Trophoblast cell (in vitro differentiated cells and primary cell): ENCODE results near the gene PAQR6.

ENCODE experiments used
- DNase-seq, 2 donors: peaks; one replicate each; pipeline ENCODE4 v3.0.0-alpha.2; 2016
- H2AFZ ChIP-seq: 2 replicates; pipeline ENCODE4 v1.6.1; 2013; ENCODE audit warnings: low read length, moderate library complexity, mild to moderate bottlenecking; ENCODE audit not compliant: insufficient read depth, poor library complexity
- H2AK5ac ChIP-seq: 2 replicates; pipeline ENCODE4 v1.6.1; 2013; ENCODE audit warnings: mild to moderate bottlenecking, low read length
- H2BK120ac ChIP-seq: 2 replicates; pipeline ENCODE4 v1.6.1; 2013; ENCODE audit warnings: low read length, mild to moderate bottlenecking, moderate library complexity; ENCODE audit not compliant: insufficient read depth, poor library complexity
- H2BK12ac ChIP-seq: 2 replicates; pipeline ENCODE4 v1.6.1; 2013; ENCODE audit warnings: mild to moderate bottlenecking, low read length, moderate library complexity
- H2BK5ac ChIP-seq: 2 replicates; pipeline ENCODE4 v1.6.1; 2013; ENCODE audit warnings: low read length, low read depth, moderate library complexity, mild to moderate bottlenecking; ENCODE audit not compliant: poor library complexity
- H3K14ac ChIP-seq: 2 replicates; pipeline ENCODE4 v1.6.1; 2013; ENCODE audit warnings: mild to moderate bottlenecking, low read length
- H3K18ac ChIP-seq: 2 replicates; pipeline ENCODE4 v1.6.1; 2013; ENCODE audit warnings: mild to moderate bottlenecking, low read length
- H3K23ac ChIP-seq: 2 replicates; pipeline ENCODE4 v1.6.1; 2013; ENCODE audit warnings: low read length
- H3K27ac ChIP-seq: 2 replicates; pipeline ENCODE4 v1.5.1; 2013; ENCODE audit warnings: low read depth, mild to moderate bottlenecking, inconsistent platforms, low read length, moderate library complexity
- H3K27me3 ChIP-seq: 2 replicates; pipeline ENCODE4 v1.6.1; 2013; ENCODE audit warnings: inconsistent platforms, mild to moderate bottlenecking, low read length, moderate library complexity; ENCODE audit not compliant: insufficient read depth
- H3K36me3 ChIP-seq, 2 experiments: 1 replicate in 1 of 2; 2 replicates in 1 of 2; pipeline ENCODE4 v1.6.1; 2013; ENCODE audit warnings: low read length in 2 of 2, mild to moderate bottlenecking in 2 of 2, moderate library complexity in 1 of 2; ENCODE audit not compliant: insufficient read depth in 2 of 2, control insufficient read depth in 1 of 2
- H3K4ac ChIP-seq: 2 replicates; pipeline ENCODE4 v1.6.1; 2013; ENCODE audit warnings: low read depth, mild to moderate bottlenecking, low read length, moderate library complexity
- H3K4me1 ChIP-seq, 2 experiments: 1 replicate in 1 of 2; 2 replicates in 1 of 2; pipeline ENCODE4 v1.6.1; 2013; ENCODE audit warnings: low read length in 2 of 2, mild to moderate bottlenecking in 2 of 2, moderate library complexity in 1 of 2; ENCODE audit not compliant: insufficient read depth in 2 of 2, control insufficient read depth in 1 of 2
- H3K4me2 ChIP-seq: 2 replicates; pipeline ENCODE4 v1.6.1; 2013; ENCODE audit warnings: inconsistent platforms, mild to moderate bottlenecking, low read length, moderate library complexity
- H3K4me3 ChIP-seq: 2 replicates; pipeline ENCODE4 v1.5.1; 2013; ENCODE audit warnings: mild to moderate bottlenecking, low read depth, low read length, inconsistent platforms
- H3K79me1 ChIP-seq: one replicate; pipeline ENCODE4 v1.6.1; 2013; ENCODE audit warnings: low read length
- H3K79me2 ChIP-seq: 2 replicates; pipeline ENCODE4 v1.6.1; 2013; ENCODE audit warnings: low read length, mild to moderate bottlenecking; ENCODE audit not compliant: control insufficient read depth, insufficient read depth, poor library complexity
- H3K9ac ChIP-seq: 2 replicates; pipeline ENCODE4 v1.6.1; 2013; ENCODE audit warnings: mild to moderate bottlenecking, low read length
- H3K9me3 ChIP-seq: 2 replicates; pipeline ENCODE4 v1.6.1; 2013; ENCODE audit warnings: low read depth, mild to moderate bottlenecking, control low read depth, inconsistent platforms, low read length; ENCODE audit not compliant: insufficient read depth
- H4K12ac ChIP-seq: 2 replicates; pipeline ENCODE4 v1.6.1; 2013; ENCODE audit warnings: low read depth, mild to moderate bottlenecking, low read length, moderate library complexity
- H4K8ac ChIP-seq: 2 replicates; pipeline ENCODE4 v1.6.1; 2013; ENCODE audit warnings: low read depth, mild to moderate bottlenecking, low read length, moderate library complexity
- H4K91ac ChIP-seq: one replicate; pipeline ENCODE4 v1.6.1; 2013; ENCODE audit warnings: low read depth, mild to moderate bottlenecking, low read length, moderate library complexity
- whole genome bisulfite sequencing: extraction: QIAGEN DNeasy Blood & Tissue Kit; methylation state at CpG from one replicate; pipeline ENCODE4 v1.1.7; 2013; ENCODE audit warnings: missing lambda C conversion rate; ENCODE audit not compliant: insufficient read length, insufficient coverage; ENCODE audit errors: extremely low coverage; 5-methylcytosine and 5-hydroxymethylcytosine counted together

The PAQR6 gene

GRCh38 chr1:156241926-156242325, 5.9 kb downstream of the PAQR6 start, which contains the start of gene BGLAP:
BGLAP (plus strand) TSS chr1:156242184; CDS start chr1:156242232, 48 bp downstream.
- no peaks in the 10 kb centered on the region for H3K27me3 ChIP-seq
- WGBS = no CpG with 5 or more reads among the region's 14 CpGs

DNA sequence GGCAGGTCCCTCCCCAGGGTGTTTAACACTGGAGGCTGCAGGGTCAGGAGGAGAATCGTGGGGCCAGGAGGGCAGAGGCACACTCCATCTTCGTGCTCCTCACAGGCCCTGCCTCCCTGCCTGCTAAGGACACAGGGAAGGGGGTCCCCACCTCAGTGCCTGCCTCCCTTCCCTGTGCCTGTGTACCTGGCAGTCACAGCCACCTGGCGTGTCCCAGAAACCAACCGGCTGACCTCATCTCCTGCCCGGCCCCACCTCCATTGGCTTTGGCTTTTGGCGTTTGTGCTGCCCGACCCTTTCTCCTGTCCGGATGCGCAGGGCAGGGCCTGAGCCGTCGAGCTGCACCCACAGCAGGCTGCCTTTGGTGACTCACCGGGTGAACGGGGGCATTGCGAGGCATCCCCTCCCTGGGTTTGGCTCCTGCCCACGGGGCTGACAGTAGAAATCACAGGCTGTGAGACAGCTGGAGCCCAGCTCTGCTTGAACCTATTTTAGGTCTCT, 6.5 kb downstream of the PAQR6 start:
- WGBS = no CpG with 5 or more reads among the region's 15 CpGs
- Histone ChIP-seq H2AFZ (no peak overlapping the region), H3K27ac (no peak overlapping the region), H3K4me2 (no peak overlapping the region), H2BK12ac (no peak overlapping the region), H3K9ac (no peak overlapping the region), H3K9me3 (peaks cover 2% of the 10 kb centered on the region), H2BK120ac (no peak overlapping the region), H3K23ac (no peak overlapping the region), H3K18ac (no peak overlapping the region), H2AK5ac (no peak overlapping the region), H3K27me3 (no peaks in the 10 kb centered on the region), H2BK5ac (no peak overlapping the region), H3K4me3 (no peak overlapping the region), H3K36me3 (peaks cover 20 to 23% of the 10 kb centered on the region in 2 experiments), H4K8ac (no peak overlapping the region), H4K91ac (no peak overlapping the region), H3K4ac (no peak overlapping the region), H3K79me1 (no peaks in the 10 kb centered on the region), H4K12ac (no peak overlapping the region), H3K14ac (no peak overlapping the region), H3K79me2 (no peaks in the 10 kb centered on the region), H3K4me1 (no peaks in the 10 kb centered on the region)
- DNase-seq = no peak

More at GRCh38 chr1:156241926-156242325, 5.9 kb downstream of the PAQR6 start, which contains the start of gene BGLAP:
- H2BK120ac ChIP-seq = no peak within 1 kb of the TSS
- H4K8ac ChIP-seq = no peak within 1 kb of the TSS
- no peak within 1 kb of the TSS for H3K23ac ChIP-seq
- H3K18ac ChIP-seq = no peak within 1 kb of the TSS
- no peaks in the 10 kb centered on the region for H3K4me1 ChIP-seq
- H4K91ac ChIP-seq = no peak within 1 kb of the TSS
- no peak within 1 kb of the TSS for H4K12ac ChIP-seq
- H2AFZ ChIP-seq = no peak within 1 kb of the TSS
- DNase-seq = no peak
- H2BK12ac ChIP-seq = no peak within 1 kb of the TSS
- H3K9me3 ChIP-seq = peaks cover 2% of the 10 kb centered on the region
- H2BK5ac ChIP-seq = no peak within 1 kb of the TSS
- no peak within 1 kb of the TSS for H3K4me3 ChIP-seq
- no peak within 1 kb of the TSS for H3K27ac ChIP-seq
- H3K79me1 ChIP-seq = no peaks in the 10 kb centered on the region
- H3K79me2 ChIP-seq = no peaks in the 10 kb centered on the region
- H2AK5ac ChIP-seq = no peak within 1 kb of the TSS
- no peak within 1 kb of the TSS for H3K9ac ChIP-seq
- H3K4me2 ChIP-seq = no peak within 1 kb of the TSS
- H3K14ac ChIP-seq = no peak within 1 kb of the TSS
- H3K4ac ChIP-seq = no peak within 1 kb of the TSS
- H3K36me3 ChIP-seq = peaks cover 17 to 19% of the 10 kb centered on the region in 2 experiments

DNA sequence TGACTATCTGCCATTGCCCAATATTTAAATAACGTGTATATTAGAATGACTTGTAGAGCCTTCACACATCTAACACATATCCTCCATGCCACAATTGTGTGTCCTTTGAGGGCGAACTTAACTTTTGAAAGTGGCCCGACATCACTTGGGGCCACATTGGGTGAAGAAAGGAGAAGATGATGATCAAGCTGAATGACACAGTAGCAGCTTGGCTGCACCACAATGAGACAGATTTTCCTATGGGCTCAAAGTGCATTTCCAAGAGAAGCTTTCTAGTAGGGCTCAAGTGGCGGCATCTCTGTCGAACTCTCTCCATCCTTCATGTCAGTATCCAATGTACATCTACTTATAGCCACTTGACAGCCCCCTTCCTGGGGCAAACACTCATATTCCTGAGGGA, 9.6 kb downstream of the PAQR6 start:
- no peak overlapping the region for H4K91ac ChIP-seq
- no peak overlapping the region for H3K27ac ChIP-seq
- WGBS = no CpG with 5 or more reads among the region's 5 CpGs
- no peak overlapping the region for H3K4me2 ChIP-seq
- no peak overlapping the region for H3K14ac ChIP-seq
- H3K4me3 ChIP-seq = no peak overlapping the region
- H4K8ac ChIP-seq = no peak overlapping the region
- no peak overlapping the region for H3K4ac ChIP-seq
- peaks cover 3 to 6% of the 10 kb centered on the region in 2 experiments for H3K4me1 ChIP-seq
- H3K36me3 ChIP-seq = peaks cover 32 to 34% of the 10 kb centered on the region in 2 experiments
- H3K23ac ChIP-seq = no peak overlapping the region
- no peak for DNase-seq
- H3K9ac ChIP-seq = no peak overlapping the region
- no peak overlapping the region for H2AFZ ChIP-seq
- no peak overlapping the region for H2AK5ac ChIP-seq
- peaks cover 3% of the 10 kb centered on the region for H3K79me1 ChIP-seq
- no peaks in the 10 kb centered on the region for H3K79me2 ChIP-seq
- H3K18ac ChIP-seq = no peak overlapping the region
- H4K12ac ChIP-seq = no peak overlapping the region
- no peak overlapping the region for H2BK12ac ChIP-seq
- H2BK5ac ChIP-seq = no peak overlapping the region
- peaks cover 2% of the 10 kb centered on the region for H3K9me3 ChIP-seq
- H3K27me3 ChIP-seq = no peaks in the 10 kb centered on the region
- no peak overlapping the region for H2BK120ac ChIP-seq

DNA sequence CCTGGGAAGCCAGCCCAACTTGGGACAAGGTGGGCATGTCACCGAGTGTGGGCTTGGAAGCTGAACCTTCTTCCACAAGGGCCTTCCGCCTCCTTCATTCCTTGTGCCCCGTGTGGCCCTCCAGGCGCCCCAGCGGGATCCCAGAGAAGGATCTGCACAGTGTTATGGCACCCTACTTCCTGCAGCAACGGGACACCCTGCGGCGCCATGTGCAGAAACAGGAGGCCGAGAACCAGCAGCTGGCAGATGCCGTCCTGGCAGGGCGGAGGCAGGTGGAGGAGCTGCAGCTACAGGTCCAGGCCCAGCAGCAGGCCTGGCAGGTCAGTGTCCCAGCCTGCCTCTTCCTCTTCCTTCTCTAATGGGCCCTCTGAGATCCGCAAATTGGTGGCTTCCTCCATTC, 11.7 kb downstream of the PAQR6 start:
- H3K4me2 ChIP-seq = no peak overlapping the region
- no peak overlapping the region for H3K14ac ChIP-seq
- no peaks in the 10 kb centered on the region for H3K79me2 ChIP-seq
- H3K4me1 ChIP-seq = peaks cover 8 to 18% of the 10 kb centered on the region in 2 experiments
- H2BK12ac ChIP-seq = no peak overlapping the region
- no peak for DNase-seq
- H4K91ac ChIP-seq = no peak overlapping the region
- H3K36me3 ChIP-seq = peaks cover 32 to 34% of the 10 kb centered on the region in 2 experiments
- H3K27ac ChIP-seq = no peak overlapping the region
- H2AFZ ChIP-seq = no peak overlapping the region
- no peak overlapping the region for H2BK120ac ChIP-seq
- no peaks in the 10 kb centered on the region for H3K27me3 ChIP-seq
- H3K18ac ChIP-seq = no peak overlapping the region
- no peak overlapping the region for H2BK5ac ChIP-seq
- H3K4ac ChIP-seq = no peak overlapping the region
- no peak overlapping the region for H2AK5ac ChIP-seq
- H3K23ac ChIP-seq = no peak overlapping the region
- H3K9me3 ChIP-seq = no peaks in the 10 kb centered on the region
- no peak overlapping the region for H3K4me3 ChIP-seq
- no peak overlapping the region for H3K9ac ChIP-seq
- no peak overlapping the region for H4K8ac ChIP-seq
- no CpG with 5 or more reads among the region's 12 CpGs for WGBS
- H3K79me1 ChIP-seq = peaks cover 3% of the 10 kb centered on the region
- H4K12ac ChIP-seq = no peak overlapping the region
